T-helper 17 cell (primary cell): ENCODE data around the gene PAM. TPM values are rescaled to one million over a fixed set of nuclear protein-coding genes. Genes with fewer than 3 reads are reported as not detected.
A peak's percentile ranks its signal among the peaks of the same experiment; 100 is the strongest.

ENCODE experiments used
- ATAC-seq: fragments of 150-1000 bp; cut with Tn5 transposase; 2 replicates; pipeline ENCODE4 v1.10.0; 2021; ENCODE audit warnings: mild to moderate bottlenecking, moderate library complexity
- DNase-seq, 3 donors: peaks; one replicate each; pipeline versions ENCODE4 v3.0.0 to v3.0.0-alpha.2; 2020 to 2021
- H3K9me3 ChIP-seq: one replicate; pipeline ENCODE4 v1.7.0; 2013; ENCODE audit warnings: low read length, mild to moderate bottlenecking; ENCODE audit not compliant: control insufficient read depth, poor library complexity, severe bottlenecking
- H3K27ac Mint-ChIP-seq: one replicate; pipeline ENCODE4 v1.8.0; 2022; ENCODE audit warnings: mild to moderate bottlenecking, moderate library complexity, mixed read lengths
- H3K27me3 Mint-ChIP-seq: one replicate; pipeline ENCODE4 v1.8.0; 2022; ENCODE audit warnings: mixed read lengths
- H3K36me3 Mint-ChIP-seq: one replicate; pipeline ENCODE4 v1.8.0; 2022; ENCODE audit warnings: low read depth, mixed read lengths
- H3K4me1 Mint-ChIP-seq: one replicate; pipeline ENCODE4 v1.8.0; 2022; ENCODE audit warnings: mild to moderate bottlenecking, mixed read lengths
- H3K4me3 Mint-ChIP-seq: one replicate; pipeline ENCODE4 v1.8.0; 2022; ENCODE audit warnings: mild to moderate bottlenecking, moderate library complexity, mixed read lengths
- total RNA-seq, 4 donors: library from RNA in 2 of 4; stranded (reverse) in 2 of 4; gene quantifications; one replicate each; pipeline ENCODE4 v1.2.3 and lab custom pipeline; 2022 to 2026

Gene PAM
- total RNA-seq, 2 donors from 2014 or later = 23.5 to 34.3 TPM

- Mint-ChIP-seq H3K4me3 (no peak overlapping the region), H3K4me1 (peaks cover 19% of the 10 kb centered on the region), H3K27me3 (no peaks in the 10 kb centered on the region), H3K27ac (no peak overlapping the region), H3K36me3 (peaks cover 2% of the 10 kb centered on the region)
- ATAC-seq (no peak), DNase-seq (no peak)
- no peaks in the 10 kb centered on the region for H3K9me3 ChIP-seq
Observed at GRCh38 chr5:102796009-102796408, 40.9 kb downstream of the PAM start.

- no peak for DNase-seq
- peaks cover 23% of the 10 kb centered on the region for H3K4me1 Mint-ChIP-seq
- no peaks in the 10 kb centered on the region for H3K9me3 ChIP-seq
- no peaks in the 10 kb centered on the region for H3K27me3 Mint-ChIP-seq
- ATAC-seq = no peak
- peaks cover 2% of the 10 kb centered on the region for H3K36me3 Mint-ChIP-seq
- H3K4me3 Mint-ChIP-seq = no peak overlapping the region
- H3K27ac Mint-ChIP-seq = no peak overlapping the region
Observed at GRCh38 chr5:102796498-102796897, 41.4 kb downstream of the PAM start.

GRCh38 chr5:102797322-102797884, 42.3 kb downstream of the PAM start:
- Mint-ChIP-seq H3K27me3 (no peaks in the 10 kb centered on the region), H3K36me3 (peaks cover 2% of the 10 kb centered on the region), H3K27ac (no peak overlapping the region), H3K4me1 (peaks cover 24% of the 10 kb centered on the region), H3K4me3 (no peak overlapping the region)
- ATAC-seq = no peak
- no peaks in the 10 kb centered on the region for H3K9me3 ChIP-seq
- no peak for DNase-seq

GRCh38 chr5:102798104-102798785, 43.1 kb downstream of the PAM start:
- H3K9me3 ChIP-seq = no peaks in the 10 kb centered on the region
- no peaks in the 10 kb centered on the region for H3K27me3 Mint-ChIP-seq
- ATAC-seq = no peak
- no peak for DNase-seq
- H3K4me3 Mint-ChIP-seq = no peak overlapping the region
- H3K27ac Mint-ChIP-seq = no peak overlapping the region
- peaks cover 2% of the 10 kb centered on the region for H3K36me3 Mint-ChIP-seq
- H3K4me1 Mint-ChIP-seq = peaks cover 30% of the 10 kb centered on the region

- ATAC-seq (no peak), DNase-seq (no peak)
- H3K27ac Mint-ChIP-seq = no peak overlapping the region
- peaks cover 2% of the 10 kb centered on the region for H3K36me3 Mint-ChIP-seq
- H3K9me3 ChIP-seq = no peaks in the 10 kb centered on the region
- H3K4me3 Mint-ChIP-seq = no peak overlapping the region
- H3K27me3 Mint-ChIP-seq = no peaks in the 10 kb centered on the region
- peaks cover 32% of the 10 kb centered on the region for H3K4me1 Mint-ChIP-seq
Observed at GRCh38 chr5:102799017-102799416, 43.9 kb downstream of the PAM start.

GRCh38 chr5:102800427-102800826, 45.3 kb downstream of the PAM start:
- H3K36me3 Mint-ChIP-seq = peaks cover 2% of the 10 kb centered on the region
- DNase-seq (no peak), ATAC-seq (no peak)
- H3K9me3 ChIP-seq = no peaks in the 10 kb centered on the region
- H3K27me3 Mint-ChIP-seq = no peaks in the 10 kb centered on the region
- H3K4me3 Mint-ChIP-seq = no peak overlapping the region
- peaks cover 34% of the 10 kb centered on the region for H3K4me1 Mint-ChIP-seq
- H3K27ac Mint-ChIP-seq = no peak overlapping the region

GRCh38 chr5:102801371-102801770, 46.3 kb downstream of the PAM start:
- no peak for DNase-seq
- H3K9me3 ChIP-seq = no peaks in the 10 kb centered on the region
- Mint-ChIP-seq H3K36me3 (peaks cover 2% of the 10 kb centered on the region), H3K4me1 (peaks cover 35% of the 10 kb centered on the region), H3K27ac (no peak overlapping the region), H3K27me3 (no peaks in the 10 kb centered on the region), H3K4me3 (peak overlapping the region; percentile 8)
- ATAC-seq = peak; percentile 81

- H3K27me3 Mint-ChIP-seq = no peaks in the 10 kb centered on the region
- H3K9me3 ChIP-seq = no peaks in the 10 kb centered on the region
- no peak overlapping the region for H3K27ac Mint-ChIP-seq
- ATAC-seq = no peak
- peaks cover 38% of the 10 kb centered on the region for H3K4me1 Mint-ChIP-seq
- no peak for DNase-seq
- no peak overlapping the region for H3K4me3 Mint-ChIP-seq
- H3K36me3 Mint-ChIP-seq = peaks cover 2% of the 10 kb centered on the region
Observed at GRCh38 chr5:102802708-102803458, 47.8 kb downstream of the PAM start.

GRCh38 chr5:102807878-102808502, 52.9 kb downstream of the PAM start:
- H3K27ac Mint-ChIP-seq = peak overlapping the region; percentile 8
- no peak for ATAC-seq
- DNase-seq = no peak
- no peak overlapping the region for H3K4me3 Mint-ChIP-seq
- H3K27me3 Mint-ChIP-seq = no peaks in the 10 kb centered on the region
- H3K36me3 Mint-ChIP-seq = no peaks in the 10 kb centered on the region
- H3K4me1 Mint-ChIP-seq = peaks cover 21% of the 10 kb centered on the region
- H3K9me3 ChIP-seq = no peaks in the 10 kb centered on the region

- no peaks in the 10 kb centered on the region for H3K9me3 ChIP-seq
- no peak overlapping the region for H3K4me3 Mint-ChIP-seq
- ATAC-seq = no peak
- H3K4me1 Mint-ChIP-seq = peaks cover 16% of the 10 kb centered on the region
- no peak overlapping the region for H3K27ac Mint-ChIP-seq
- no peak for DNase-seq
- no peaks in the 10 kb centered on the region for H3K27me3 Mint-ChIP-seq
- H3K36me3 Mint-ChIP-seq = no peaks in the 10 kb centered on the region
Observed at GRCh38 chr5:102809033-102809432, 53.9 kb downstream of the PAM start.

GRCh38 chr5:102811972-102812371, 56.9 kb downstream of the PAM start:
- H3K27me3 Mint-ChIP-seq = no peaks in the 10 kb centered on the region
- H3K9me3 ChIP-seq = no peaks in the 10 kb centered on the region
- ATAC-seq (no peak), DNase-seq (no peak)
- no peak overlapping the region for H3K4me3 Mint-ChIP-seq
- H3K27ac Mint-ChIP-seq = no peak overlapping the region
- H3K4me1 Mint-ChIP-seq = peaks cover 30% of the 10 kb centered on the region
- H3K36me3 Mint-ChIP-seq = peaks cover 7% of the 10 kb centered on the region

- H3K9me3 ChIP-seq = no peaks in the 10 kb centered on the region
- Mint-ChIP-seq H3K4me3 (no peak overlapping the region), H3K36me3 (peaks cover 10% of the 10 kb centered on the region), H3K4me1 (peaks cover 27% of the 10 kb centered on the region), H3K27ac (no peak overlapping the region), H3K27me3 (no peaks in the 10 kb centered on the region)
- ATAC-seq (no peak), DNase-seq (no peak)
Observed at GRCh38 chr5:102813740-102814139, 58.6 kb downstream of the PAM start.

- Mint-ChIP-seq H3K4me3 (no peak overlapping the region), H3K4me1 (peaks cover 27% of the 10 kb centered on the region), H3K27ac (no peak overlapping the region), H3K27me3 (no peaks in the 10 kb centered on the region), H3K36me3 (peaks cover 10% of the 10 kb centered on the region)
- H3K9me3 ChIP-seq = no peaks in the 10 kb centered on the region
- no peak for ATAC-seq
- no peak for DNase-seq
Observed at GRCh38 chr5:102815084-102815483, 60.0 kb downstream of the PAM start.
